ENCODE data around the gene BPTF.

The BPTF gene

DNA sequence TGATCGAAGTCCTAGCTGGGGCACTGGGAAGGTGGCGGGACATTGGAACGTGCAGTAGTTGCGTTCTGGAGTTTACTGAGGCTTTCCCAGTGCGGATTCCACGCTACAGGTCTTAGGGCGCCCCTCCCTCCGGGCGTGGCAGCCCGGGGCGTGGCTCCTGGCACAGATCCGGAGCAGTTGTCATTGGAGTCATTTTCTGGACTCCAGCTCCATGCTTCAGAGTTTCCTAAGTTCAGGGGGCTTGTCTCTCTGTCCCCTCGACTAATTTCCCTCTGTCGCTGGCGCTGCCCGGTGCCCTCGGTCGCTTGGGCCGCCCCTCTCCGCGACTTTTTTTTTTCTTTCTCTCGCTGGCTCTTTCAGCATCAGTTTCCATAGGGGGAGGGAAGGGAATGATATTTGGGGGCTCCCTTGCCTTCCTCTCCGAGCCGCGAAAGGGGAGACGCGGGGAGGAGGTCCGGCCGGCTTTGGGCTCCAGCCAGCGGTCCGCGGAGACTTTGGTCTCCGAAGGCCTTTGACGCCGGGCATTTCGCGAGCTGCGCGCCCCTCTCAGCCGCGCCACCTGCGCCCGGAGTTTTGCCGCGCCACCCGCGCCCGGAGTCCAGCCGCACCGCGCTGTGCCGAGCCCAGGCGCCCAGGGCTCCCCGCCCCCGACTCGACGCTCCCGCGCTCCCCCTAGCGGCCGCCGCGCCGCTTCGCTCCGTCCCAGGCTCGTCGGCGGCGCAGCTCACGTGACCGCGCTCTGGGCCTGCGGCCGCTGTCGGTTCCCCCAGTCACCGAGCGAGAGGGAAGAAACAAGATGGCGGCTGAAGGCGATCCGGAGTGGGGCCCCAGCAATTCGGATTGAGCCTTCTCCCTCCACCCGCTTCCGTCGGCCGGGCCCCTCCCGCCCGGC, at the start of gene BPTF:
TSS of gene BPTF (plus strand) at position 769 of the 892 bp plus-strand sequence. CDS start 222 bp downstream, outside the sequence.
- TF ChIP-seq CTCF (IDR thresholded peaks at IDR 0.05; ENCODE audit: insufficient read depth, low read depth, low read length, missing control alignments) = peak; percentile 44
- peak within 1 kb of the TSS; percentile 71 for H3K4me3 ChIP-seq (ENCODE audit: low read length)
- peak; percentile 90 for DNase-seq (ENCODE audit: low read depth)

DNA sequence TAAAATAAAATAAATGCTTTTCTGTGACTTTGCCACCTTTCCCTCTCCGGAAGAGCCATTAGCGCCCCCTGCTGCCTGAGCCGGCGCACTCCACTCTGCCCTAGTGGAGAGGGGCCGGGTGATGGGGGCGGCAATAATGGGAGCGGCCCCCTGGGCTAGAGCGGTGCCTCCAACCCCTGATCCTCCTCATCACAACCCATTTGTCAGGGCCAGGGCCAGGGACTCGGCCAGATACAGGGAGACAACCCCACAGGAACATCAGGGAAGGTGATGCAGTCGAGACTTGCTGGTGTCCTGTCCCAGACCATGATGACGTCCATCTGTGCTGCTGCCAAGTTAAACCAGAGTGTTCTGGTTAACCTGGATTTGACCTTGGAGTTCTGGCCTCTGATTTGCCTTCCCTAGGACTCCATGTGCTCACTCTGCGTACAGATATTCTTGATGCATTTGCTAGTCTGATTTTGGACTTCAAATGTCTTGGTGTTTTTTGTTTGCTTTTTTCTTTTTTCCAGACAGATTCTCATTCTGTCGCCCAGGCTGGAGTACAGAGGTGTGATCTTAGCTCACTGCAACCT, 46.1 kb upstream of the BPTF start:
- peak; percentile 30 for DNase-seq (ENCODE audit: low read depth)
- peak; percentile 55 for TF ChIP-seq CTCF (IDR thresholded peaks at IDR 0.05; ENCODE audit: insufficient read depth, low read depth, low read length, missing control alignments)
- H3K4me3 ChIP-seq (ENCODE audit: low read length) = no peak overlapping the region

DNA sequence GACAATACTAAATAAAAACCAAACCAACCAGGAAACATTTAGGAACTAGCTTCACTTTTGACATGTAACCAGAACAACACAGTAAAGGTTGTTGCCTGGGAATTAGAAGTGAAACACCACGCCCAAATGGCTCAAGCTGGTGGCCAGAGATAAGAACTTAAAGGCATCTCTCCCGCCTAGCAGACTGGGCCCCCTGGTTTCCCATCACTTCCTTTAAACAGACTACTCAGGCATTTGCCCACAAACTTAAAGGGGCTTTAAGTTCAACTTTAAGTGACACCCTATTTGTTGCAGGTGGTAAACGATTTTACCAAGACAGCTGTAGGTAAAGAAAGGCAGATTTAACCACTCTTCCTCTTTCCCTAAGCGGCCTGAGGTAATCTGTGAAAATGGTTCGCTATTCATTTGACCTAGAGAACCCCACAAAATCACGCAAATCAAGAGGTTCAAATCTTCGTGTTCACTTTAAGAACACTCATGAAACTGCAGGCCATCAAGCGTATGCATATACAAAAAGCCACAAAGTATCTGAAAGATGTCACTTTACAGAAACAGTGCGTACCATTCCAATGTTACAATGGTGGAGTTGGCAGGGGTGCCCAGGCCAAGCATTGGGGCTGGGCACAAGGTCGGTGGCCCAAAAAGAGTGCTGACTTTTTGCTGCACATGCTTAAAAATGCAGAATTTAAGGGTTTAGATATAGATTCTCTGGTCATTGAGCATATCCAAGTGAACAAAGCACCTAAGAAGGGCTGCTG, 40.8 kb upstream of the BPTF start:
- H3K4me3 ChIP-seq (ENCODE audit: low read length) = no peak overlapping the region
- DNase-seq (ENCODE audit: low read depth) = no peak
- no peak for TF ChIP-seq CTCF (IDR thresholded peaks at IDR 0.05; ENCODE audit: insufficient read depth, low read depth, low read length, missing control alignments)

- DNase-seq (ENCODE audit: low read depth) = no peak
- TF ChIP-seq CTCF (IDR thresholded peaks at IDR 0.05; ENCODE audit: insufficient read depth, low read depth, low read length, missing control alignments) = no peak
- H3K4me3 ChIP-seq (ENCODE audit: low read length) = no peak overlapping the region
These were observed 40.2 kb upstream of the BPTF start for GRCh38 chr17:67785122-67785477.

DNA sequence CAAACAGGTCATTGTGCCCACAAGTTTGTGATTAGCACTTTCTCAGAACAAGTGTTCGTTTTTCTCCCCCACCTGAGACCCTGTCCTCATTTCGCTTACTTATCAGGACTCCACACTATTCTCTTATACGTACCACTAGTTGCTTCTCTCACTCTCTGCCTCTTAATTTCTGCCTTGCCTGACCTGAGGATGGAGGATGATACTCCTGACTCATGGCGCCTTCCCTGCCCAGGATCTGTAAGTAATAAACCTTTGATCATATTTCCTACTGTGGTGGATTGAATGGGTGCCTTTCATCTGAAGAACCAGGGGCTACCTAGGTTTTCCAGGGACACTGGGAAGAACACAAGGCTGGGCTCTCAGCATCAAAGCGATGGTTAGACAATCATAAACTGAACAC, 39.8 kb upstream of the BPTF start:
- no peak for DNase-seq (ENCODE audit: low read depth)
- TF ChIP-seq CTCF (IDR thresholded peaks at IDR 0.05; ENCODE audit: insufficient read depth, low read depth, low read length, missing control alignments) = no peak
- H3K4me3 ChIP-seq (ENCODE audit: low read length) = no peak overlapping the region

- peak; percentile 62 for TF ChIP-seq CTCF (IDR thresholded peaks at IDR 0.05; ENCODE audit: insufficient read depth, low read depth, low read length, missing control alignments)
- no peak overlapping the region for H3K4me3 ChIP-seq (ENCODE audit: low read length)
- peak; percentile 80 for DNase-seq (ENCODE audit: low read depth)
These were observed 24.8 kb upstream of the BPTF start for GRCh38 chr17:67800495-67800928.

Measured in epithelial cell of esophagus (primary cell).